22Rv1 (cell line): ENCODE data around the gene SERPINB8.

ENCODE experiments used
- CTCF ChIP-seq: fragments of 450-650 bp; IDR thresholded peaks from 2 replicates; pipeline ENCODE4 v1.5.1; 2017; ENCODE audit warnings: mild to moderate bottlenecking
- ZFX ChIP-seq: fragments of 450-650 bp; IDR thresholded peaks from 2 replicates; pipeline ENCODE4 v1.6.1; 2017; ENCODE audit warnings: antibody characterized with exemption, borderline replicate concordance

DNA sequence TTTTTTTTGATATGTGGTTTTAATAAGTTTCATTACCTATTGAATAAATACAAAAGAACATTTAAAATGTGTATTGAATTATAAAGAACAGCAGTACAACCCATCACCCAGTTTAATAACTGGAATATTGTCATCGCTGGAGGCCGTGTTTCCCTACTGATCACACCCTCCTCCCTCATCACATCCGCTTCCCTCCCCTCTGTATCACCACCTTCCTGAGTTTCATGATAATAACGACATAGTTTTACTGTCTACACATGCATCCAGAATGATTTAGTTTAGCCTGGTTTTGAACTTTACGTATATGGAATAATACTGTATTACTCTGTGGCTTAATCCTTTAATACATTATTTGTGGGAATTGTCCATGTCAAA, 2.1 kb downstream of the SERPINB8 start:
- TF ChIP-seq CTCF, result no peak
- TF ChIP-seq ZFX, result no peak
